ENCODE measurements around the gene ART3.

The ART3 gene

DNA sequence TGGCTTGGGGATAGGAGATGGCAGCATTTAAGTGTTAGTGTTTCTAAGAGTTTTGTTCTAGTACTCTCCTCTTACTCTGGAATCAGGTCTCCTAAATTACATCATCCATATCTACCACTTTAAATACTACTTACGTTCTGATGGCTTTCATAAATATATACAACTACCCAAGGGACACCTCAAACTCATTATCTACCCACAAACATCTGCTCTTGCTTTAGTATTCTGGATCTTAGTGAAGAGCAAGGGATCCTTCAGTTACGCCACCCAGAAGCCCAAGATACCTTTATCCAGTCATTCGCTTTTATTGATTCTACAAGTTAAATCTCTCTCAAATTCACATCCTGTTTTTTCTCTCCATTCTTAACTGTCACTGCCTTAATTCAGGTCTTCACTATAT, 66.7 kb downstream of the ART3 start:
- Mint-ChIP-seq H3K4me1 (ENCODE audit: low read depth) (no peaks in the 10 kb centered on the region), H3K27me3 (no peaks in the 10 kb centered on the region), H3K4me3 (no peak overlapping the region), H3K36me3 (ENCODE audit: low read depth) (peaks cover 64% of the 10 kb centered on the region), H3K27ac (no peak overlapping the region), H3K9me3 (no peaks in the 10 kb centered on the region)
- intact Hi-C loops (cut with micrococcal nuclease): no loop called here

DNA sequence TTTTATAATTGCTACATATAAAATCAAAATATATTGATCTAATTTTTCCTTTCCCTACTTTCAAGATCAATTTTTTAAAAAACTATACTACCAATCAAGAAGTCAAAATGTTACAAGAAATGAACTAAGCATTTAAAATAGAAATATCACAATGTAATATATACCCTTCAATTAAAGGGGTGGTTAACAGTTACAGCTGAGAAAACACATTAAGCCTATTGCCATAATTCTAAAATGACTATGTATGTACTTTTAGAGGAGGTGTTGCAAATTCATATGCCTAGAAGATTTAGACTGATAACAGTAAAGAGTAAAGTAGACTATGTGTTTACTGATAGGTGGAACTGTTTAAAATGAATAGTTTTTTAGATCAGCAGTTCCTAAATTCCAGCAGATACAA, 70.0 kb downstream of the ART3 start:
- Mint-ChIP-seq H3K9me3 (no peaks in the 10 kb centered on the region), H3K4me3 (no peak overlapping the region), H3K36me3 (ENCODE audit: low read depth) (peaks cover 58% of the 10 kb centered on the region), H3K4me1 (ENCODE audit: low read depth) (peaks cover 6% of the 10 kb centered on the region), H3K27me3 (no peaks in the 10 kb centered on the region), H3K27ac (no peak overlapping the region)
- intact Hi-C loops (cut with micrococcal nuclease): no loop called here

DNA sequence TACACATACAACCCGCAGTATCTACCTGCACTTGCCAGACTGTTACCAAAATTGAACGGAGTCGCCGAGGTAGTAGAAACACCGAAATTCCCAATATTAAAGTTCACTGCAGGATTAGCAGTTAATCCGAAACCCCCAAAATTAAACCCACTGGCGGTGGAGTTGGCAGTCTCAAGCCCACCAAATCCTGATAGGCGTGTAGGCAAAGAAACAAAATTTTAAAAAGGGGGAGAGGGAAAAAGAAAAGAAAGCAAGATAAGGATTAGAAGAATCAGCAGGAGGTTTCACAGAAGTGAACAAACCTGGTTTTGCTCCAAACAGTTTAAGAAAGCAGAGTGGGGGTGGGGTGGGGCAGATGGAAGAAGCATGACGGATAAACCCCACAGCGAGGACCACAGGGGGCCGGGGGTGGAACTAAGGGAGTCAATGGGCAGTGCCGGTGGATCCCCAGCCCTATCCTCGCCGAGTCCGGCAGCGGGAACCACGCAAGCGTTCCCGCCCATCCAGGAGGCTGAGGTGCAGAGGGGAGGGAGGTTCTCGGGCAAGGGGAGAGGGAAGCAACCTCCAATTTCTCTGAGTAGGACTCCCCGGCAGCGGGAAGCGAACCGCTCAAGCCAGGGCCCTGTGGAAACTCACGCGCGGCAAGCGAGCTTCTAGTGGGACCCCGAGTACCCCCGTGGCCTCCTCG, 73.1 kb downstream of the ART3 start:
- Mint-ChIP-seq H3K27ac (peak overlapping the region; percentile 91), H3K4me3 (peak overlapping the region; percentile 97), H3K4me1 (ENCODE audit: low read depth) (peaks cover 6% of the 10 kb centered on the region), H3K27me3 (no peaks in the 10 kb centered on the region), H3K9me3 (no peaks in the 10 kb centered on the region), H3K36me3 (ENCODE audit: low read depth) (peaks cover 31% of the 10 kb centered on the region)
- intact Hi-C loops (cut with micrococcal nuclease): loop anchor here (2.0 kb wide), 2 partner anchors 157 to 475 kb away; partner anchors contain the start of genes G3BP2 and SDAD1

DNA sequence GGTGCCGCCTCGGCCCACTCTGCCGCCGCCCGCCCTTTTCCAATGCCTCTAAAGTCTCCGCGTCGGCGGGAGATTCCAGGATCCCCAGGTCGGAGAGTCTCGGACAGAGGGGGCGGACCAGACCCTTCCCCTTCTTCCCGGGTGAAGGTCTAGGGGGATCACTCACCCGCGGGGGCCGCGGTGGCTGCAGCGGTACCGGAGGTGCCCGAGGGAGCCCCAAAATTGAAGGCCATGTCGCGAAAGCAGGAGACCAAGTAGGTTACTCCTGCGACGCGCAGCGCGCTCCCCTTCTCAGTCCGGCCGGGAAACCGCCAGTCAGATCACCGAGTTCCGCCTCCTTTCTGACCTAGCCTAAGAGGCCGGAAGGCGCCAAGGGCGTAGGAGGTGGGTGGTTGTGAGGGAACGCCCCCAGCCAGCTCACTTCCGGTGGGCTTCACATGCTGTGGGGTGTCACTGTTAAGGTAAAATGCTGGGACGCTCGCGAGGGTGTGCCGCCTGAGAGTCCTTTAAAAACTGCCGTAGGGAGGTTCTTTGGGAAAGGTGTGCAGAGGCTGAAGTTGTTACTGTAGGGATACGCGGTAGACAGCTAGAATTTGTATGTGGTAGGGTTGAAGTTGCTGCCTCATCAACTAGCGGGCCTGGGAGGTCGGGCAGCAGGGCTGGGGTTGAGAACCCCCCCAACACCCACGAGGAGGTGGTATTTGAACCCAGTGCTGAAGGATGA, 73.8 kb downstream of the ART3 start, which contains the start of gene NUP54:
TSS of gene NUP54 (minus strand) at position 256 of the 724 bp plus-strand sequence. CDS start at position 233, 23 bp downstream.
- Mint-ChIP-seq H3K36me3 (ENCODE audit: low read depth) (peaks cover 24% of the 10 kb centered on the region), H3K4me3 (peak within 1 kb of the TSS; percentile 97), H3K27ac (peak within 1 kb of the TSS; percentile 91), H3K4me1 (ENCODE audit: low read depth) (peaks cover 6% of the 10 kb centered on the region), H3K9me3 (no peaks in the 10 kb centered on the region), H3K27me3 (no peaks in the 10 kb centered on the region)
- intact Hi-C loops (cut with micrococcal nuclease): loop anchor here (2.0 kb wide), 2 partner anchors 158 to 476 kb away; partner anchors contain the start of genes G3BP2 and SDAD1

DNA sequence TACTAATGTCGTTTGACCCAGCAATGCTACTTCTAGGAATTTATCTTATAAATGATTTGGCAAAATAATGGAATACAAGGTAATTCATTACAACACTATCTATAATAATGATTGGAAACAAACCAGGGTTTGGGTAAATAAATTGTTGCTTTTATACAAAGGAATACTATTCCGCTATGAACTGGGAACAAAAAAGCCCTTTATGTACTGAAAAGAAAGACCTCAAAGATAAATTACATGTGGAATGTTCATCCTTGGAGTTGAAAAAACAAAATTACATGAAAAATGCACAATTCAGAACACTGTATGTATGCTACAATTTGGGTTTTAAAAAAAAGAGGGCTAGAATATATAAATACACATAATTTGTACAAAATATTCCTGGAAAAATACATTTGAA, 78.8 kb downstream of the ART3 start:
- H3K4me3 Mint-ChIP-seq: no peak overlapping the region
- H3K9me3 Mint-ChIP-seq: peaks cover 10% of the 10 kb centered on the region
- H3K36me3 Mint-ChIP-seq (ENCODE audit: low read depth): peaks cover 11% of the 10 kb centered on the region
- H3K4me1 Mint-ChIP-seq (ENCODE audit: low read depth): no peaks in the 10 kb centered on the region
- H3K27me3 Mint-ChIP-seq: no peaks in the 10 kb centered on the region
- intact Hi-C loops (cut with micrococcal nuclease): no loop called here
- H3K27ac Mint-ChIP-seq: no peak overlapping the region

DNA sequence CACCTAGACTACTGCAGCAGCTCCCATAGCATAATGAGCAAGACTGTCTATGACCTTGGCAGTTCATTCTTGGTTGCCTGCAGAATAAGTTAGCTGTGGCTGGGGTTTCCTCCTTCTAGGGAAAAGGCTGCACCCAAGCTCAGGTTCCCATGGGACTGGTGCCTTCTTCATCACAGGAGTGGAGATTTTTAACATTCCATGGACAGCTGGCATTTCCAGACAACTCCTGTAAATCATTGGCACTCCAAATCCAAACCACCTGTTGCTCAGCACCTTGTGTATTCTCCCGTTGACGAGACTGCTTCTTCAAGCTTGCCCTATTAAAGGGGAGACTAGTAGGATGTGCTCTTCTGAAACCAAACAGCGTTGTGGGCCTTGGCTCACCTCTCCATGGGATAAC, 81.5 kb downstream of the ART3 start:
- H3K9me3 Mint-ChIP-seq: peaks cover 10% of the 10 kb centered on the region
- peaks cover 22% of the 10 kb centered on the region for H3K36me3 Mint-ChIP-seq (ENCODE audit: low read depth)
- H3K4me3 Mint-ChIP-seq: no peak overlapping the region
- H3K27ac Mint-ChIP-seq: no peak overlapping the region
- H3K4me1 Mint-ChIP-seq (ENCODE audit: low read depth): peaks cover 8% of the 10 kb centered on the region
- no peaks in the 10 kb centered on the region for H3K27me3 Mint-ChIP-seq
- intact Hi-C loops (cut with micrococcal nuclease): no loop called here

DNA sequence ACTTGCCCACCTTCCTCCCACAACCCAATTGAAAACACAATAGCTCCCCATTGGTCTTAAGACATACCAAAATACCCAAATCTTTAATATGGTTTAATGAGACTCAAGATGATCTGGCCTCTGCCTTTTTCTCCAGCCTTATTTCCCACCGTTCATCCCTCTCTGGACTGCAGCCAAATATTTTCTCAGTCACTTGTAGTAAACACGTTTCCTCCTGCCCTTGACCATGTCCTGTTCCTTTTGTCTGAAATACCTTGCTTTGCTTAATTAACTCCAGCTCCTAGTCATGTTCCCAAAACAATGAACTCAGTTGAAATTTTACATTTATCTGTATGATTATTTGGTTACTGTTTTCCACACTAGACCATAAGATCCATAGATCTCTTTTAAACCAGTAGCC, 82.1 kb downstream of the ART3 start:
- Mint-ChIP-seq H3K9me3 (peaks cover 10% of the 10 kb centered on the region), H3K36me3 (ENCODE audit: low read depth) (peaks cover 29% of the 10 kb centered on the region), H3K27me3 (no peaks in the 10 kb centered on the region), H3K4me1 (ENCODE audit: low read depth) (peaks cover 9% of the 10 kb centered on the region), H3K27ac (no peak overlapping the region), H3K4me3 (no peak overlapping the region)
- intact Hi-C loops (cut with micrococcal nuclease): no loop called here

DNA sequence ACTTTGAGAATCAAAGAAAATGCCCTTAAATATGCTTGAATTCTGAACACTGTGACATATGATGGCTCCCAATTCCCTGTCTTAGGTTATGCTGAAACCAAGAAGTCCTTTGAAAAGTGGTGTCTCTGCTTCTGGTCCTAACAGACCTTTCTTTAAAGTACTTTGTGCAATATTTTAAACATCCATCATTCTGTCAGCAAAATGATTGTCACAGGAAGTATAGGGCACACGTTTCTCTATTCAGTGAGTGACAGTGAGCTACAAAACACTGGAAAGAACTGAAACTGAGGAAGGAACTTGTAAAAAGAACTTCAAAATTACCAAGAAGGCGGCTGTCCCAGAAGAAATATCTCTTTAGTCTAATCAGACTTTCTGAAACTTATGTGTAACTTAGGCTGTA, 85.8 kb downstream of the ART3 start:
- Mint-ChIP-seq H3K9me3 (peaks cover 1% of the 10 kb centered on the region), H3K27me3 (no peaks in the 10 kb centered on the region), H3K27ac (no peak overlapping the region), H3K4me3 (no peak overlapping the region), H3K36me3 (ENCODE audit: low read depth) (peaks cover 59% of the 10 kb centered on the region), H3K4me1 (ENCODE audit: low read depth) (peaks cover 9% of the 10 kb centered on the region)
- intact Hi-C loops (cut with micrococcal nuclease): no loop called here
